Endothelial cell of umbilical vein (primary cell): ENCODE data around the gene IER5. TPM values are rescaled to one million over a fixed set of nuclear protein-coding genes. Genes with fewer than 3 reads are reported as not detected.

Experiments
- BruUV-seq: library from RNA; stranded (reverse); fragments of 400-500 nt; replicated peaks from 2 replicates; lab custom pipeline; 2021; lab: Mats Ljungman, UMichigan
- CTCF ChIA-PET: fragments of 300-600, 350-600 bp; sonication (Branson Sonifier 250); formaldehyde crosslinking; loops from one replicate; lab custom pipeline; 2021; ENCODE audit warnings: antibody characterized with exemption, inconsistent platforms; lab: Charles Lee
- POLR2A ChIA-PET: fragments of 300-600, 350-600 bp; sonication (Branson Sonifier 250); formaldehyde crosslinking; loops from one replicate; lab custom pipeline; 2021; ENCODE audit warnings: antibody characterized with exemption, inconsistent platforms; lab: Charles Lee
- DNase-seq: peaks from one replicate; pipeline ENCODE4 v3.0.0-alpha.2; 2011; ENCODE audit warnings: low read depth, low spot score
- FAIRE-seq: peaks from 2 replicates; lab custom pipeline; 2011; peaks lifted over from hg19 to GRCh38; lab: Jason Lieb, UNC
- H2AFZ ChIP-seq: 2 replicates; pipeline ENCODE4 v1.6.0; 2012; ENCODE audit warnings: low read depth, low read length, control low read depth, inconsistent platforms
- H3K27ac ChIP-seq: 2 replicates; pipeline ENCODE4 v1.5.1; 2011; ENCODE audit warnings: low read depth, mild to moderate bottlenecking, control low read depth, low read length, moderate library complexity; ENCODE audit not compliant: insufficient read depth
- H3K27me3 ChIP-seq, 2 experiments: 2 replicates each; pipeline versions ENCODE4 v1.6.0 to v1.6.1; 2011; ENCODE audit warnings: low read length in 2 of 2, mixed read lengths in 1 of 2; ENCODE audit not compliant: control insufficient read depth in 2 of 2, insufficient read depth in 2 of 2
- H3K36me3 ChIP-seq, 2 experiments: 2 replicates in 1 of 2; 3 replicates in 1 of 2; pipeline ENCODE4 v1.5.1; 2011; ENCODE audit warnings: low read length in 2 of 2, mild to moderate bottlenecking in 1 of 2, moderate library complexity in 1 of 2; ENCODE audit not compliant: control insufficient read depth in 2 of 2, insufficient read depth in 2 of 2; ENCODE audit errors: extremely low read depth in 1 of 2
- H3K4me1 ChIP-seq: 3 replicates; pipeline ENCODE4 v1.5.1; 2011; ENCODE audit warnings: mild to moderate bottlenecking, low read length; ENCODE audit not compliant: control insufficient read depth, insufficient read depth; ENCODE audit errors: extremely low read depth
- H3K4me2 ChIP-seq: 2 replicates; pipeline ENCODE4 v1.6.1; 2011; ENCODE audit warnings: low read length, control low read depth, mixed read lengths; ENCODE audit not compliant: insufficient read depth
- H3K4me3 ChIP-seq, 3 experiments: fragments of 200-600 bp in 1 of 3; sonication (generic), shearing (Covaris generic) in 1 of 3; replicated peaks in 1 of 3; 2 replicates each; pipeline ENCODE4 v1.5.1; 2011 to 2016; ENCODE audit warnings: control low read depth in 3 of 3, low read length in 3 of 3, mild to moderate bottlenecking in 2 of 3, inconsistent platforms in 1 of 3, low read depth in 1 of 3, moderate library complexity in 1 of 3; ENCODE audit not compliant: insufficient read depth in 1 of 3
- H3K79me2 ChIP-seq: 2 replicates; pipeline ENCODE4 v1.6.0; 2012; ENCODE audit warnings: low read length, inconsistent platforms; ENCODE audit not compliant: control insufficient read depth, insufficient read depth
- H3K9ac ChIP-seq: replicated peaks from 2 replicates; pipeline ENCODE3; 2011; ENCODE audit warnings: low read length, control low read depth; ENCODE audit not compliant: insufficient read depth; ENCODE audit errors: extremely low read depth
- H3K9me1 ChIP-seq: replicated peaks from 3 replicates; pipeline ENCODE4 v1.6.0; 2011; ENCODE audit warnings: mild to moderate bottlenecking, low read length; ENCODE audit not compliant: control insufficient read depth, insufficient read depth; ENCODE audit errors: extremely low read depth
- H3K9me3 ChIP-seq: replicated peaks from 2 replicates; pipeline ENCODE4 v1.5.1; 2012; ENCODE audit warnings: low read length, inconsistent platforms; ENCODE audit not compliant: control insufficient read depth, insufficient read depth
- H4K20me1 ChIP-seq: replicated peaks from 2 replicates; pipeline ENCODE3; 2011; ENCODE audit warnings: mild to moderate bottlenecking, low read length; ENCODE audit not compliant: control insufficient read depth, insufficient read depth; ENCODE audit errors: extremely low read depth
- EZH2 ChIP-seq: IDR thresholded peaks from 2 replicates; pipeline ENCODE4 v1.6.1; 2012; ENCODE audit warnings: borderline replicate concordance, low read depth, mild to moderate bottlenecking, moderate library complexity, low read length, inconsistent platforms; ENCODE audit not compliant: severe bottlenecking
- FOS ChIP-seq: IDR thresholded peaks from 2 replicates; pipeline ENCODE4 v1.6.1; 2011; ENCODE audit warnings: mild to moderate bottlenecking, low read length, moderate library complexity, borderline replicate concordance; ENCODE audit not compliant: insufficient read depth
- GATA2 ChIP-seq: IDR thresholded peaks from 2 replicates; pipeline ENCODE4 v1.7.0; 2011; ENCODE audit warnings: low read depth, mild to moderate bottlenecking, moderate library complexity, mixed read lengths, low read length; ENCODE audit not compliant: insufficient read length, insufficient read depth
- JUN ChIP-seq: IDR thresholded peaks from 2 replicates; pipeline ENCODE4 v1.6.1; 2011; ENCODE audit warnings: borderline replicate concordance, low read depth; ENCODE audit not compliant: insufficient read length, insufficient read depth
- MYC ChIP-seq: IDR thresholded peaks from one replicate; pipeline ENCODE4 v1.6.1; 2011; ENCODE audit warnings: mild to moderate bottlenecking, low read depth, low read length
- POLR2A ChIP-seq: IDR thresholded peaks from 2 replicates; pipeline ENCODE4 v1.6.1; 2012; ENCODE audit warnings: low read depth, mild to moderate bottlenecking, control low read depth, low read length
- POLR2AphosphoS5 ChIP-seq: IDR thresholded peaks from 2 replicates; pipeline ENCODE4 v1.6.1; 2012; ENCODE audit warnings: low read depth, mild to moderate bottlenecking, control low read depth, low read length, moderate library complexity; ENCODE audit not compliant: insufficient read depth
- dilution Hi-C: fragments of 300-500 bp; cut with MboI; formaldehyde crosslinking; loops from one replicate; pipeline ENCODE4 v1.15.0; 2019; ENCODE audit warnings: low sequenced_read_pairs; ENCODE audit not compliant: extremely low pct_ligation_motif_present
- intact Hi-C: fragments of 100-400 bp; cut with micrococcal nuclease; formaldehyde crosslinking; loops from one replicate; pipeline ENCODE4 v1.10.0; 2022
- polyA plus RNA-seq, 4 experiments: library from polyadenylated mRNA; depleted of rRNA in 3 of 4; stranded (reverse) in 3 of 4; unstranded in 1 of 4; fragments of >200 nt; gene quantifications; 2 replicates each; pipeline versions ENCODE4 v1.2.1 to v1.2.3, GENCODE V29; 2011 to 2012; ENCODE audit warnings: missing spikeins in 1 of 4
- total RNA-seq: library from RNA; stranded (reverse); gene quantifications from 2 replicates; pipeline ENCODE4 v1.2.3, GENCODE V29; 2021
- TF ChIP-seq, protein P1 (sequence below), 2 donors: IDR thresholded peaks; 1 replicate in 1 of 2; 2 replicates in 1 of 2; pipeline ENCODE4 v1.5.1; 2011; ENCODE audit warnings: low read length in 2 of 2, mild to moderate bottlenecking in 2 of 2, moderate library complexity in 2 of 2, control low read depth in 1 of 2, inconsistent platforms in 1 of 2, low read depth in 1 of 2; ENCODE audit not compliant: insufficient read depth in 1 of 2; ENCODE audit errors: extremely low read depth in 1 of 2
- TF ChIP-seq, protein P2 (sequence below): IDR thresholded peaks from 2 replicates; pipeline ENCODE4 v1.6.1; 2011; ENCODE audit not compliant: insufficient read depth, insufficient read length

IER5 gene
- total and polyA plus RNA-seq, 2 donors (not counting 3 experiments of a cell fraction or from before 2014, with no cell fraction given), result 6.6 to 14.4 TPM

DNA sequence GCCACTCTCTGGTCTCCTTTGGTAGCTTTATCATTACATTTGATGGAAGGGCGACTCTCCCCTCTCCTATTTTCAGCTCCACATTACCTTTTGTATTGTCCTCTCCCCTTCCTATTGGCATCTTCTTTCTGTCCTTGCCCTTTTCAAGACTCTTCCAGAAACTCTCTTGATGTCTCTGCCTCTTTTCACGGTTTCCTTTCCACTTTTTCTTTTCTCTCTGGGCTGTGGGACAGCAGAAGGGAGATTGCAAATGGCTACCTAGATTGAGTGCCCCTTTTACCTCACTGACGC, 17.5 kb downstream of the IER5 start:
- dilution Hi-C loops, result no loop called here
- H3K36me3 ChIP-seq, result no peaks in the 10 kb centered on the region
- no peaks in the 10 kb centered on the region for H3K27me3 ChIP-seq
- no peaks in the 10 kb centered on the region for H3K9me1 ChIP-seq
- ChIA-PET CTCF (interaction anchor here (1.1 to 4.8 kb wide), 10 partner anchors 11 to 1291 kb away, joined by 3 to 43 read pairs (median 4); no protein-coding TSS in a partner anchor), POLR2A (interaction anchor here (1.7 to 5.8 kb wide), 4 partner anchors 15 to 84 kb away, joined by 3 to 114 read pairs (median 16); partner anchors contain the start of gene IER5)
- H3K4me3 ChIP-seq, result no peak overlapping the region
- BruUV-seq, result no TSS peak
- H2AFZ ChIP-seq, result peak overlapping the region; percentile 40
- H3K79me2 ChIP-seq, result no peaks in the 10 kb centered on the region
- no peak for TF ChIP-seq FOS
- TF ChIP-seq, protein P1, sequence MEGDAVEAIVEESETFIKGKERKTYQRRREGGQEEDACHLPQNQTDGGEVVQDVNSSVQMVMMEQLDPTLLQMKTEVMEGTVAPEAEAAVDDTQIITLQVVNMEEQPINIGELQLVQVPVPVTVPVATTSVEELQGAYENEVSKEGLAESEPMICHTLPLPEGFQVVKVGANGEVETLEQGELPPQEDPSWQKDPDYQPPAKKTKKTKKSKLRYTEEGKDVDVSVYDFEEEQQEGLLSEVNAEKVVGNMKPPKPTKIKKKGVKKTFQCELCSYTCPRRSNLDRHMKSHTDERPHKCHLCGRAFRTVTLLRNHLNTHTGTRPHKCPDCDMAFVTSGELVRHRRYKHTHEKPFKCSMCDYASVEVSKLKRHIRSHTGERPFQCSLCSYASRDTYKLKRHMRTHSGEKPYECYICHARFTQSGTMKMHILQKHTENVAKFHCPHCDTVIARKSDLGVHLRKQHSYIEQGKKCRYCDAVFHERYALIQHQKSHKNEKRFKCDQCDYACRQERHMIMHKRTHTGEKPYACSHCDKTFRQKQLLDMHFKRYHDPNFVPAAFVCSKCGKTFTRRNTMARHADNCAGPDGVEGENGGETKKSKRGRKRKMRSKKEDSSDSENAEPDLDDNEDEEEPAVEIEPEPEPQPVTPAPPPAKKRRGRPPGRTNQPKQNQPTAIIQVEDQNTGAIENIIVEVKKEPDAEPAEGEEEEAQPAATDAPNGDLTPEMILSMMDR (IDR thresholded peaks at IDR 0.05; ENCODE audit: extremely low read depth in 1 of 2, insufficient read depth in 1 of 2, low read depth in 1 of 2, low read length in 2 of 2), result no peak
- no peak for TF ChIP-seq EZH2
- TF ChIP-seq MYC, result no peak
- TF ChIP-seq POLR2A, result no peak
- TF ChIP-seq JUN, result no peak
- TF ChIP-seq, protein P2, sequence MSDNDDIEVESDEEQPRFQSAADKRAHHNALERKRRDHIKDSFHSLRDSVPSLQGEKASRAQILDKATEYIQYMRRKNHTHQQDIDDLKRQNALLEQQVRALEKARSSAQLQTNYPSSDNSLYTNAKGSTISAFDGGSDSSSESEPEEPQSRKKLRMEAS, result no peak
- no peak for TF ChIP-seq GATA2
- no peak for TF ChIP-seq POLR2AphosphoS5
- no peak overlapping the region for H3K27ac ChIP-seq
- H3K9me3 ChIP-seq, result no peaks in the 10 kb centered on the region
- FAIRE-seq, result no peak
- no peak for DNase-seq
- peaks cover 52% of the 10 kb centered on the region for H3K4me1 ChIP-seq
- H3K4me2 ChIP-seq, result peak overlapping the region; percentile 26
- no peak overlapping the region for H3K9ac ChIP-seq
- no peaks in the 10 kb centered on the region for H4K20me1 ChIP-seq
- intact Hi-C loops, result no loop called here
